GM18499 (cell line): ENCODE results near the gene TBC1D2.

Experiments used
- ATAC-seq: cut with Tn5 transposase; IDR thresholded peaks from one replicate; pipeline ENCODE4 v1.9.1; 2021; ENCODE audit warnings: moderate number of reproducible peaks; ENCODE audit not compliant: insufficient read depth, unreplicated experiment

Gene TBC1D2

DNA sequence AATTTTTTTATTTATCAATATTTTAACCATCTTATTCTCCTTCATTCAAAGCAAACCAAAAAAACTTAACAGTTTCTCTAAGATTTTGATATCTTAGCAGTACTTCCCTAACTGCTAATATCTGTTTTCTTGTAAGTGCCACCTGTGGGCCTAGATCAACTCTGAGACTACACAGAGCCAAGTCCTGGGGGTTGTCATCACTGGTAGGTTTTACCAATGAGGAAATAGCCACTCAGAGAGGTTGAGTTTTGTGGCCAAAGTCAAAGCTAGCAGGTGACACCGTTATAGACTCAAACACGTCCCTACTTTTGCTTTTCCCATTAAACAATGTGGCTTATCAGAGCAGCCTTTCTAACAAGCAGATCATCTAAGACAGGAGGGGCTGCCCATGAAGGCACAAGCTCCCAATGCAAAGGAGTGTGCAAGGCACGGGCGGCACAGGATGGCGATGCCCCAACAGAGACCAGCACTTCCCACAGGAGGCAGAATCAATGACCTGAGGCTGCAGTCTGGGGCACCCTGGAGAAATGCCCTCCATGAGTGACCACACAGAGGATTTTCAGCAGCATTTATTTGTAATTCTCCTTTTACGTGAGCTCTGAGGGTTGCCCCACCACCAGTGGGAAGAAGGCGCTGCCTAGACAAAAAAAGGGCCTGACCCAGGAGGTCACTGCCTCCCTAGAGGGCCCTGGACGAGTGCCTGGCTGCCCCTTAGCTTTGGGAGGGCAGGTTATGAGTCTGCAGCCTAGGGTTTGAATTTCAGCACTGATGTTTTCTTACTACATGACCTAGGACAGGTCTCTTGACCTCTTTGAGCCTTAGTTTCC is 7.4 kb downstream of the TBC1D2 start:
- ATAC-seq, result no peak

DNA sequence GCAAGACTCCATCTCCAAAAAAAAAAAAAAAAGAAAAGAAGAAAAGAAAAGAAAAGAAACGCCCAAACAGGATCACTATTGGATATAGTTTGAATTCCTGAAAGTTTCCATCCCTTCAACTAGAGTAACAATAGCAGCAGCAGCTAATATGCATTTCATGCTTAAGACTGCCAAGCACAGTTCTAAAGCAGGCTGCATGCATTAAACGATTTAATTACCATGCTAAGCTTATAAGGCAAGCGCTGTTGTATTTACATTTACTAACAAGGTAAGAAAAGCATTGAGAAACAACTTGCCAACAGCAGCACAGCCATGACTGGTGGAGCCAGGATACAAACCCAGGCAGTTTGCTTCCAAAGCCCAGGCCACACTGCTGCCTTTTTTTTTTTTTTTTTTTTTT is 13.0 kb downstream of the TBC1D2 start:
- ATAC-seq, result no peak

DNA sequence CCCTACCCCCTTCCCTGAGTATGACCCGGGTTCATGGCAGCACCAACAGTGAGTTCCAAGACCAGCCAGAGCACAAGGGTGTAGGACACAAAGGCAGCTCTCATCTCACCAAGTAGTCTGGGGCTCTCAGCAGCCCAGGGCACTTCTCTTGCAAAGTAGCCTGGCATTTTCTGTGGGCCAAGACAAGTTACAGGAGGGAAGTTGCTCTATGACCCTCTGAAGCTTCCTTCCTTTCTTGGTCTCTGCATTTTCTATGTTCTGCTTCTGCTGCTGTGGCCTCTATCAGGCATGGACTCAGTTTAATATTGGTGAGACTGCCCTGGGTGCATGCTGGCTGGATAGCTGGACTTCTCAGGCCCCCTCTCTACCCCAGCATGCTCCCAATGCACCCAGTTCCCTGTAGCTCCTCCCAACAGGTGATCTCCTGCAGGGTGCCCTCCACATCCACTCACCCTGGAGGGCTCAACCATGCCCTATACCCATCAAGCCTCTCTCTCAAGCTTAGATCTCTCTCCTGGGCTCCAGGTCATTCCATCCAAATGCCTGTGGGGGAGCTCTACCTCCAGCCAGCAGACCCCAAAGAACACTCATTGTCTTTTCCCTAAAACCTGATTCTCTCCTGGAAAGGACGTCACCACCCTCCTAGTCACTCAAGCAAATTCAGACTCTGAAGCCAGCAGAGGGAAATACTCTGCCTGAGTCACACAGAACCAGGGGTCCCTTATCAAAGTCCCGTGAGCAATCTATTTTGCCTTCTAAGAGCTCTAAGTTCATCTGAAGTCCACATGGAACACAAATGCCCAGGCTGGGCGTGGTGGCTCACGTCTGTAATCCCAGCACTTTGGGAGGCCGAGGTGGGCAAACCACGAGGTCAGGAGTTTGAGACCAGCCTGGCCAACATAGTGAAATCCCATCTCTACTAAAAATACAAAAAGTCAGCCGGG is 13.8 kb downstream of the TBC1D2 start:
- ATAC-seq, result no peak

DNA sequence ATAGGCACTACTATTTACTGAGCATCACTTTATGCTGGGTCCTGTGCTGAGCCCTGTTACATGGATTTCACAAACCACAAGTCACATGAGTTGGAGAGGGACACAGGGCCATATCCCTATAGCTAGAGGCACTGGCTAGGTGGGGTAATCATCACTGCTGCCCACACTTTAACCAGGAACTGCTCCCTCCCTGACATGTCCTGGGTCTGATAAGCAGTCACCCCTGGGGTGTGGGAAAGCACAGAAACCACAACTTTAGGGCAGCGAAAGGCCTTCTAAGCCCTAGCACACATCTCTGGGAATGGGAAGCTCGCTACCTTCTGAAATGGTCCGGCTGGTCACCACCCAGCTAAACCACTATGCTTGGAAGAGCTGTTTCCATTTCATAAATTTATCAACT is 15.0 kb downstream of the TBC1D2 start:
- ATAC-seq, result no peak

DNA sequence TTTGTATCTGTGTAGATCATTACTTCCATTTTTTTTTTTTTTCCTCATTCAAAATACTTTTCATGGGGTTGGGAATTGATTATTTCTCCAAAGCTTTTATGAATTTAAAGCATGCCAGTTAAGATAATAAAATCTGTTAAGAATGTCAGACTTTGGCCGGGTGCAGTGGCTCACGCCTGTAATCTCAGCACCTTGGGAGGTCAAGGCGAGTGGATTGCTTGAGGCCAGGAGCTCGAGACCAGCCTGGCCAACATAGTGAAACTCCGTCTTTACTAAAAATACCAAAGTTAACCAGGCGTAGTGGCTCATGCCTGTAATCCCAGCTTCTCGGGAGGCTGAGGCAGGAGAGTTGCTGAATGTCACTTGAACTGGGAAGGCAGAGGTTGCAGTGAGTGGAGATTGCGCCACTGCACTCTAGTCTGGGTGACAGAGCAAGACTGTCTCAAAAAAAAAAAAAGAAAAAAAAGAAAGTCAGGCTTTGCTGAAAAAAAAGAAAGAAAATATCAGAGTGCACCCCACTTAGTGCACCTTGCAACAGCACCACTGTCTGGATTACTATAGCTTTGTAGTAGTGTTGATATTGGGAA is 18.5 kb downstream of the TBC1D2 start:
- ATAC-seq, result no peak

DNA sequence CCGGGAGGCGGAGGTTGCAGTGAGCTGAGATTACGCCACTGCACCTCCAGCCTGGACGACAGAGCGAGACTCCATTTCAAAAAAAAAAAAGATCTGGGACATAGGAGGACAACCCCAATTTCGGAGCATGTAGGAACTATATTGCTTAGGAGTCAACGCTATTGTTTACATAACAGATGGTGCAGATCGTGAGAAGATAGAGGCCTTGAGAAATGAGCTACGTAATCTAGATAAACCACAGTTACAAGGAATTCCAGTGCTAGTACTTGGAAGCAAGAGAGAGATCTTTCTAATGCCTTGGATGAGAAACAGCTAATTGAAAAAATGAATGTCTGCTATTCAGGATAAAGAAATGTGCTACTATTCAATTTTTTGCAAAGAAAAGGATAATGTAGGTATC is 20.3 kb downstream of the TBC1D2 start:
- no peak for ATAC-seq

DNA sequence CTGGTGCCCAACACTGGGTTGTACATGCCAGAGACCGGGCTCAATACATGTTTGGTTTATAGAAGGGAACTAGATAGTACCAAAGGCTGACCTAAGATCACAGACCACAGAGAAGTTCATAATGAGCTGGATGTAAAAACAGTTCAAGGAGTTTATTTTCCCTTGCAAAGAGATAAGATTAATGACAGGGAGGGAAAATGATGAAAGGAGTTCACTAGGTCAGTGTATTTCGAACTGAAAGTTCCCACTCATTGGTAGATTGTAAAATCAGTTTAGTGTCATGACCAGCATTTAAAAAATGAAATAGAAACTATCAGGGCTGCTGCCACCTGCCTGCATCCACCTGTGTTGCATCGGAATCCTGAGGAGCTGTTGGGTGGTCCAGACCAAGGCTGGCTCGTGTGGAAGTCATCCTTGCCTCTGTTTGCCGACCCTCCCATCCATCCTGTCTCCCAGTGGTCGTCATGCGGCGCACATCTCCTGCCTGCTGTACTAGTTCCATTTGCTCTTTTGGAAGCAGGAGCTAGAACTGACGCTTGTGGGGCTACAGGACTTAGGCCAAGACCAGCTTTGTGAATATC is 21.1 kb downstream of the TBC1D2 start:
- no peak for ATAC-seq

DNA sequence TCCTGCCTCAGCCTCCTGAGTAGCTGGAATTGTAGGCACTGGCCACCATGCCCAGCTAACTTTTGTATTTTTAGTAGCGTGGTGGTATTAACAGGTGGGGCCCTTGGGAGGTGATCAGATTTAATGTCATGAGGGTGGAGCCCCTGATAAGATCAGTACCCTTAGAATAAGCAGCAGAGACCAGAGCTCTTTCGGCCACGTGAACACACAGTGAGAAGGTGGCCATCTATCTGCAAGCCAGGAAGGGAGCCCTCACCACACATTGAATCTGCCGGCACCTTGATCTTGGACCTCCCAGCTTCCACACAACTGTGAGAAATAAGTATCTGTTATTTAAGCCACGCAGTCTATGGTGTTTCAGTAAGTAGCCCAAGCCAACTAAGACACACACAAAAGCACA is 22.5 kb downstream of the TBC1D2 start:
- no peak for ATAC-seq

DNA sequence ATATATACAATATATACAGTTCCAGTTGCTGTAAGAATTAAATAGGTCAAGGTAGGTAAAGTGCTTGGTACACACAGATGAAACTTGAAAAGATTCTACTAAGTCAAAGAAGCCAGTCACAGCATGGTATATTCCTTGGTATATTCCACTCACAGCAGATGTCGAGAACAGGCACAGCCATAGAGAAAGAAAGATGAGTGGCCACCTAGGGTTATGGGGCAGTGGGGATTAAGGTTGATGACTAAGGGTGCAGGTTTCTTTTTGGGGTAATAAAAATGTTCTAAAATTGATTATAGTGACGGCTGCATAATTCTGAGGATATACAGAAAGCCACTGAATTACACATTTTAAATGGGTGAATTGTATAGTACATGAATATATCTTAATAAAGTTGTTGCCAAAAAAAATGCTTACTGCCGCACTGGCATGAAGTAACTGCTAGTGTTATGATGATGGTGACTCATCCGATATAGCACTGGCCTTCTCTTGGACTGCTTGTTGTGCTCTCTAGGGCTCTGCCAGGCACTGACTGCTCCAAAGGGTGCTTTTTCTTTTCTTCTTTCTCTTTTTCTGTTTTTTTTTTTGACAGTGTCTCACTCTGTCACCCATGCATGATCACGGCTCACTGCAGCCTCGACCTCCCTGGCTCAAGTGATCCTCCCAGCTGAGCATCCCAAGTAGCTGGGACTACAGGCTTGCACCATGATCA is 23.5 kb downstream of the TBC1D2 start:
- ATAC-seq, result no peak

DNA sequence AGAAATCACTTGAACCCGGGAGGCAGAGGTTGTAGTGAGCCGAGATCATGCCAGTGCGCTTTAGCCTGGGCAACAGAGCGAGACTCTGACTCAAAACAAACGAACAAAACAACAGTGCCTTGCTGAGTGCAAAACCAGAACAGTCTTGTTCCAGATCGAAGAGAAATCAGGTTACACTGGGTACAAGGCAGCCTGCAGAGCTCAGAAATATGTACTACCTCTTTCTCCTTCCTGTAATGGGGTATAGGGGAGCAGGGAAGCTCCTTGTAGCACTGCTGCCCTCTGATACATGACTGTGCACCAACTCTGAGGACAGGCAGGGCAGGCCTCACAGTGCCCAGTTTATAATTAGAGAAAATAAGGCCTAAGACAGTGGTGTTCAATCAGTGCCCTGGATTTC is 24.7 kb downstream of the TBC1D2 start:
- no peak for ATAC-seq

DNA sequence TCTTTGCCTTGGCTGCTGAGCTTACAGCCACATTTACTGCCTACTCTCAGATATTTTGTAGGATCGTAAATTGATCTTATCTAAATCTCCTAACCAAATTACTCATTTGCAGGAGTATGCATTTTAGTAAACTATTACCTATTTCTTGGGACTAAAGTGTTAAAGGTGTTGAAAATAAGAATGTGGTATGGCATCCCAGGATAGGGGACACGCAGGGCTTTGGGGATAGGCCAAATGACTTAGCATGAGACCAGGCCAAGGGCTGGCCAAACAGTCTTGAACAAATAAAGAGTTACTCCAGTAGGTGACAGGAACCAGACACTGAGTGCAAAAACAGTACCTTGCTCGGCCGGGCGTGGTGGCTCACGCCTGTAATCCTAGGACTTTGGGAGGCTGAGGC is 25.1 kb downstream of the TBC1D2 start:
- no peak for ATAC-seq

DNA sequence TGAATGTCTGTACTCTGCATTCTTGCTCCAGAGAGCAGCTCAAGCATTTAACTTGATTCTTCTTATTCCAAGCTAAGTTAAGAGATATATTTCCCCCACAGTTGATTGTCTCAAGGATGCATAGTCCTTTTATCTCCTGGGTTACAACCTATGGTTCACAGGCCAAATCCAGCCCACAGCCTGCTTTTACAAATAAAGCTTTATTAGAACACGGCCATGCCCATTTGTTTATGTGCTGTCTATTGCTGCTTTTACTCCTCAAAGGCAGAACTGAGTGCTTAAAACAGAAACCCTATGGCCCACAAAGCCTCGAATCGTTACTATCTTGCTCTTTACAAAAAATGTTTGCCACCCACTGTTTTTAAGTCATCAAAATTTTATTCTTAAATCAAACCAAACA is 25.8 kb downstream of the TBC1D2 start:
- ATAC-seq, result no peak

DNA sequence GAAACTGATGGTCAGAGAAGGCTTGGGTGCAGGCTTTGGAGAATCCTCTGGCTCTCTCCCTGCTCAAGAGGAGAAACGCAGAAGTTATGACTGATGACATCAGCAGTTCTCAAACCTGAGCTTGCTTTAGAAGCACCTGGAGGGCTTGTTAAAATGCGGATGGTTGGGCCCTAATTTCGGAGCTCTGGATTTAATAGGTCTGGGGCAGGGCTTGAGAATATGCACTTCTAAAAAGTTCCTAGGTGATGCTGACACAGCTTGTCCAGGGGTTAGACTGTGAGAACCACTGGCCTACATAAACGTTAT is 26.4 kb downstream of the TBC1D2 start:
- ATAC-seq, result no peak

DNA sequence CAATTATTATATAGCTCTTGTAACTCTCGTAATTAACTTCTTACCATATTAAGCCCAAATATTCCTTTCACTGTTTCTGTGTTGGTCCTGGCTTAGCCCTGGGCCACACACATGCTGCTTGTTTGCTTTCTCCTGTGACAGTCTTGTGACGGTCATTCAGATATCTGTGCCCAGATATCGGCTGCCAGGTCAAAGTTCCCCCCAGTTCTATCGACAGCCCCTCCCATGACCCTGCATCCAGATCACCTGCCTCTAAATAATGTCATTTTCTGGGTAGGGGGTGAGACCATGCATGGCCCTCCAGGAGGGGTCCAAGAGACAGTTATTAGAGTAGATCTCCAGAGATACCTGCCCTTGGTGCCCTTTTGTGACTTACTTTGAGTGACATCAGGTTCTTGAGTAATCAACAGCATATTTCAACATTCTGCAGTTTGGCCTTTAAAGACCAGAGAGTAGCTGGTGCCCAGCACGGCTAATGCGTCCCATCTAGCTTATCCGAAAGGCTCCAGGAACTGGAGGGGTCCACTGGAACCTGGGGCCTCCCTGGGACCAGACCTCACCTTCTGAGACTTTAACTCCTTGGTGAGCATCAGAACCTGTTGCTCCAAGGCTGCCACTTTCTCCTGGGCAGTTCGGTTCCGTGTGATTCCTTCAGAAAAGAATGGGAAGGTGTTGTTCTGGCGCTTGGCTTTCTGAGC is 26.9 kb downstream of the TBC1D2 start:
- ATAC-seq, result no peak

DNA sequence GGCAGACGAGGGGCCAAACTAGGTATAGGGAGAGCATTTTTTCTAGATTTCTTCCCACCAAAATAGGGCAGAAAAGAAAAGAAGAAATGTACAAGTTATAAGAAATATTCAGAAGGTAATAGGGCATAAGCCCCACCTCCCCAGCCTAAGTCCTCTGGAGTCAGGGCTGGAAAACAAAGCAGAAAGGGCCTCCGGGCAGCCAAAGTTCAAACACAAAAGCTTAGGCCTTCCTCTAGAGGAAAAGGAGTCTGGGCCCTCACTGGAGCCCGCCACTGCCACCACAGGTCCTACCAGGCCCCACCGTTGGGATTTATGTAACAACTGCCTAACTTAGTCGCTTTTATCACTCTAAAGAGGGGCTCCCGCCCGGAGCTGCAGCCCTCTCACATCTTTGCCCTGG is 27.6 kb downstream of the TBC1D2 start:
- no peak for ATAC-seq

DNA sequence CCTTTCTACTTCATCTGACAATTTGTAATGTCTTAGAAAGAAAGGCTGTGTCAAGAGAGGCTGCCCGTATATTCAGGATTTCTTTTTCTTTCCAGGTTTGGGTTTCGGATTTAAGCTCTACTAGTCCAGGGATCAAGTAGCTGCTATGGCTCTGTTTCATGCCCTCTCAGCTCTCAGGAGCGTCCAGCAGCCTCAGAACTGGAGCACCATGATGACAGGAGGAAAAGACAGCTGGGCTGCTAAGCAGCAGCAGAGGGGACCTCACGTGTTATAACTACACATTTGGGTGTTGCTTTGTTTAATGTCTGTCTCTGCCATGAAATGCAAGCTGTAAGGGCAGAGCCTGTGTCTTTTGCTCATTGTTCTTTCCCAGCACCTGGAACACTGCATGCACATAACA is 28.5 kb downstream of the TBC1D2 start:
- no peak for ATAC-seq

DNA sequence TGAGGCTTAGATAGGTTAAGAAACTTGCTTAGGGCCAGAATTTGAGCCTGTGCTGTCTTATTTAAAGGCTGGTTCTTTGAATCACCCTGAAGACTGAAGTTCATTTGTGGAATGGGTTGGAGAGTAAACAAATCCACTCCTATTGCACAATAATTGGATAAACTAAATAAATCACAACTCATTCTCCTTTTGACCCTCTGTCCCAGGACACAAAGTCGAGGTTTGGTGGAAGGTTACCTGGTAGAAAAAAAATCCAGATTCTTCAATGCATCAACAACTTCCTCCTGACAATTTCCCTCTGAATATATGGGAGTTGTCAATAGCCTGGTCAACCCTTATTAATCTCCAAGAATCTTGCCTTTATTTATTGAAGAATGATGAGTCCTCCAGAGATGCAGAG is 28.9 kb downstream of the TBC1D2 start:
- ATAC-seq, result no peak

DNA sequence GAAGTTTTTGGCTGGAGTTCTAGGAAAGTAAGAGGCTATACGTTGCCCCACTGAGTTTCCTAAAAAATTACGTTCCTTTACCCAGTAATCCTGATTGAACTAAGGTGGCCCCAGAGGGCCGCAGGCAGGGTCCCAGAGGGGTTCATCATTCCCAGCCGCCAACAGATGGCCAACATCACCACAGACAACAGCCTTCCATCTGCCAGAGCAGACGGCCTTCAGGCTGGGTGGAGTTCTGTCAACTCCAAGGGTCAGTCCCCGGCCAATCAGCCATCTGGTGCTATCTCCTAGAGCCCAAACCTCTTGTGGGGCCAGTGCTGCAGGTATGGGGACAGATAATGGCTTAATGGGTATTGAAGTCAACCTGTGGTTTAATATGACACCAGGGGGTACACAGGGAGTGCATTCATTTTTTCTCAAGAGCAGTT is 30.4 kb downstream of the TBC1D2 start:
- ATAC-seq, result no peak

DNA sequence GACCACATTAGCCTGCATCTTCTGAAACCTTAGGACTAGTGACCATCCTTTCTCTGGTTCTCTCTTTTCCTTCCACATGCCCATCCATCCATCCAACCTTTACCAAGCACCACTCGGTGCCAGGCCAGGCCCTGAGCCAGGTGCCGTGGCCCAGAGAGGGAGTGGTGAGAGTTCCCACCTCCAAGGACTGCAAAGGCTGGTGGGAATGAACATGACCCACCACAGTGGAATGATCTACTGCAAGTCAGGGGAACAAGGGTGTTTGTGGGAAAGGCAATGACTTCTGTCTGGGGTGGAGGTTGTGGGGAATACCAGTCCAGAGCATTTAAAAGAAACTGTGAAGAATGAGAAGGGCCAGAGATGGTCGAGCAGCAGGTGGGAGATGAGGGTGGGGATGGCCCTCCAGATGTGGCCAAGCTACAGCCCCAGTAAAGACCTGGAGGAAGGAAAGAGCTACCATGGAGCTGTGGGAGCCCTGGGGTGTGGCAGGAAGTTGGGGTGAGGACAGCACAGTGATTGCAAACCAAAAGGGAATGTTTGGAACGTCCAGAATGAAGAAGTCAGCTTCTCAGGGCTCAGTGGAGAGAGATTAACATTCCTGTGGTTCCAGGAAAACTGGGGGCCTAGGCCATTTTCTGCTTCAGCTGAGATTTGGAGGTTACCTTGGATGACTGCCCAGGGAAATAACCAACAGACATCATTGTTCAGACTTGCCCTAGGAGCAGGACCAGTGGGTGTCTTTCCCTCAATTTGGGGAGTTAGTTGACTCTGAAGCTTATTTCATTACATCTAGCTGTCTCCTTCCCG is 32.4 kb downstream of the TBC1D2 start:
- ATAC-seq, result no peak
